Pancreas (tissue), 10 donors: Measurements from ENCODE around the gene GALNT16. TPM values are rescaled to one million over a fixed set of nuclear protein-coding genes. Genes with fewer than 3 reads are reported as not detected.

ENCODE experiments used
- ATAC-seq, 4 donors: fragments of 200-7000 bp; cut with Tn5 transposase; one replicate each; pipeline versions ENCODE4 v1.8.0 to v1.9.1; 2020; ENCODE audit warnings: mild to moderate bottlenecking in 4 of 4, moderate library complexity in 4 of 4
- DNase-seq, 6 donors: peaks; one replicate each; pipeline ENCODE4 v3.0.0-alpha.2; 2020
- FAIRE-seq: peaks from 2 replicates; lab custom pipeline; 2012; peaks lifted over from hg19 to GRCh38; lab: Jason Lieb, UNC
- H3K27ac ChIP-seq, 4 donors: fragments of 200-600 bp; sonication (generic); 1 replicate in 3 of 4; 2 replicates in 1 of 4; pipeline versions ENCODE4 v1.5.0 to v1.8.0; 2020
- H3K27me3 ChIP-seq, 4 donors: fragments of 200-600 bp; one replicate each; pipeline ENCODE4 v1.8.0; 2021
- H3K36me3 ChIP-seq, 3 donors: fragments of 200-600 bp; sonication (generic) in 1 of 3; one replicate each; pipeline versions ENCODE4 v1.5.0 to v1.8.0; 2020 to 2021
- H3K4me1 ChIP-seq, 3 donors: fragments of 200-600 bp; one replicate each; pipeline ENCODE4 v1.8.0; 2021
- H3K4me3 ChIP-seq, 4 donors: fragments of 200-600 bp; sonication (generic) in 2 of 4; one replicate each; pipeline versions ENCODE4 v1.5.0 to v1.8.0; 2020 to 2021
- H3K9me3 ChIP-seq, 4 donors: fragments of 200-600 bp; one replicate each; pipeline ENCODE4 v1.8.0; 2021
- CTCF ChIP-seq, 4 donors: fragments of 200-600 bp; sonication (generic) in 3 of 4; IDR thresholded peaks; one replicate each; pipeline versions ENCODE4 v1.5.0 to v1.8.0; 2021; ENCODE audit warnings: antibody characterized with exemption in 4 of 4
- WGBS, 2 donors: extraction: QIAGEN DNeasy Blood & Tissue Kit; methylation state at CpG; one replicate each; pipeline ENCODE4 v1.1.7; 2013; 5-methylcytosine and 5-hydroxymethylcytosine counted together
- intact Hi-C, 3 donors: fragments of 100-400 bp; cut with DNase I; formaldehyde crosslinking; loops; one replicate each; pipeline versions ENCODE4 v1.11.1 to v1.14.2; 2022
- polyA plus RNA-seq, 2 donors: library from polyadenylated mRNA; stranded (reverse); fragments of 200-250 nt; gene quantifications; one replicate each; pipeline ENCODE4 v1.2.3, GENCODE V29; 2013
- total RNA-seq, 6 donors: library from RNA; stranded (reverse); fragmentation: NEBNext Ultra II Directional in 4 of 6; extraction: Animal tissue kit (Norgen Biotek cat#: 25700) in 4 of 6; gene quantifications; one replicate each; pipeline versions ENCODE4 v1.2.1 to v1.2.4, GENCODE V29; 2021 to 2023
- donor health status: healthy with polysubstance abuse.
- donor health status: DM: no; HTN: no; CAD: no; lungs with moderate emphysema.
- donor health status: DM: no; HTN: no; CAD: no.
- donor health status: control.
- donor health status: control.
- donor health status: Bipolar disorder and iron deficiency.
- donor health status: DM: yes; HTN: yes; CAD: no.
- donor health status: DM: no; HTN: no; CAD: no.
- donor health status: DM: no; HTN: no; CAD: no.
- donor health status: DM: yes; HTN: yes; CAD: no.

The GALNT16 gene
- total and polyA plus RNA-seq, 8 donors: 0.93 to 3.2 (median 1.9) TPM

GRCh38 chr14:69291396-69291795, 31.4 kb downstream of the GALNT16 start:
- H3K4me3 ChIP-seq: no peak overlapping the region
- no peaks in the 10 kb centered on the region for H3K36me3 ChIP-seq
- no peaks in the 10 kb centered on the region for H3K9me3 ChIP-seq
- TF ChIP-seq CTCF (IDR thresholded peaks at IDR 0.05): no peak
- ATAC-seq: no peak
- no peak for FAIRE-seq
- no peaks in the 10 kb centered on the region for H3K4me1 ChIP-seq
- no peak overlapping the region for H3K27ac ChIP-seq
- 45 to 48% methylated on average over 5 of the region's 5 CpGs for WGBS, 2 donors
- intact Hi-C loops: no loop called here
- no peak for DNase-seq
- H3K27me3 ChIP-seq: no peaks in the 10 kb centered on the region

- H3K36me3 ChIP-seq: no peaks in the 10 kb centered on the region
- H3K27me3 ChIP-seq: no peaks in the 10 kb centered on the region
- ATAC-seq: no peak
- H3K4me3 ChIP-seq: no peak overlapping the region
- no peak for FAIRE-seq
- DNase-seq: no peak
- TF ChIP-seq CTCF (IDR thresholded peaks at IDR 0.05): no peak
- no peaks in the 10 kb centered on the region for H3K4me1 ChIP-seq
- H3K9me3 ChIP-seq: no peaks in the 10 kb centered on the region
- no peak overlapping the region for H3K27ac ChIP-seq
- intact Hi-C loops: no loop called here
- 85 to 91% methylated on average over 5 of the region's 5 CpGs for WGBS, 2 donors
These were observed 32.1 kb downstream of the GALNT16 start for GRCh38 chr14:69291891-69292561.

- Histone ChIP-seq H3K4me3 (no peak overlapping the region), H3K27me3 (no peaks in the 10 kb centered on the region), H3K27ac (no peak overlapping the region), H3K4me1 (no peaks in the 10 kb centered on the region), H3K36me3 (no peaks in the 10 kb centered on the region), H3K9me3 (no peaks in the 10 kb centered on the region)
- ATAC-seq (no peak), DNase-seq (no peak), FAIRE-seq (no peak)
- 72 to 73% methylated on average over 10 of the region's 10 CpGs for WGBS, 2 donors
- no peak for TF ChIP-seq CTCF (IDR thresholded peaks at IDR 0.05)
- intact Hi-C loops: no loop called here
These were observed 38.4 kb downstream of the GALNT16 start for GRCh38 chr14:69298131-69299071.

- H3K36me3 ChIP-seq: no peaks in the 10 kb centered on the region
- no peak overlapping the region for H3K4me3 ChIP-seq
- H3K4me1 ChIP-seq: no peaks in the 10 kb centered on the region
- no peaks in the 10 kb centered on the region for H3K9me3 ChIP-seq
- H3K27me3 ChIP-seq: no peaks in the 10 kb centered on the region
- intact Hi-C loops: no loop called here
- DNase-seq: no peak
- TF ChIP-seq CTCF (IDR thresholded peaks at IDR 0.05): no peak
- no peak for ATAC-seq
- no peak for FAIRE-seq
- WGBS, 2 donors: 79 to 83% methylated on average over 11 of the region's 11 CpGs
- H3K27ac ChIP-seq: no peak overlapping the region
These were observed 39.5 kb downstream of the GALNT16 start for GRCh38 chr14:69299286-69300035.
